GM12864 (cell line): ENCODE measurements around the gene DNAH8.

Experiments used
- DNase-seq: peaks from one replicate; pipeline ENCODE4 v3.0.0-alpha.2; 2011; ENCODE audit warnings: low read depth
- H3K4me3 ChIP-seq: 2 replicates; pipeline ENCODE4 v1.5.1; 2011; ENCODE audit warnings: mild to moderate bottlenecking, low read depth, low read length, control low read depth
- TF ChIP-seq, protein P1 (sequence below): IDR thresholded peaks from 2 replicates; pipeline ENCODE4 v1.5.1; 2011; ENCODE audit warnings: low read depth, mild to moderate bottlenecking, moderate library complexity, low read length, control low read depth, inconsistent platforms; ENCODE audit errors: missing control alignments

DNAH8 gene

DNA sequence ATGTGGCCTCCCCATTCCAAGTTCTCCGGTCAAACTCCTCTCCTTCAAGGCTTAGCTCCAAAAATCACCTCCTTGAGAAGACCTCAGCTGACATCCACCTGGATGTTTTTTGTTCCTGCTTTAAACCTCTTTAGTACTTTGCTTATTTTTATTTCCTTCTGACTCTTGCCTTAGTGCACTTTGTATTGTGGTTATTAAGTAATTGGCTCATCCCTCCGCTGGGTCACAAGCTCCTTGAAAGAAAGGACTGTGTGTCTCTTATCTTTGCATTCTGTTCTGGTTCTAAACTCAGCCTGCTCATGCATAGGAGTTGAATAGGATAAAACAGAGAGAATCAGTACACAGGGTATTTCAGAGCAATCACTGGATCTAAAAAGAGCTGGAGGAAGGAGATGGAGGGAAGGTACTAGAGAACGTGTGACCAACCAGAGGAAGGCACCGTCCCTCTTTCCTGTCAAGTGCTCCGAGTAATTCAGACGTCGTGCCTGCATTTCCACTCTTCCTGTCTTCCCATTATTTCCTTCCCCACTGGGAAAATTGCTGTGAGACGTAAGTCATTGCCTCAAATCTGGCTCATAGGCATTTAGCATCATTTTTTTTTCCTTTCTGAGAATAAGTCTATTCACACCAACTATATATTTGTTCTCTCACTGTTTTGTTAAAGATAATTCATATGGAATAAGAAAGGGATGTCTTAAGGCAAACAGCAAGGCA lies 273.8 kb downstream of the DNAH8 start:
- TF ChIP-seq, protein P1, sequence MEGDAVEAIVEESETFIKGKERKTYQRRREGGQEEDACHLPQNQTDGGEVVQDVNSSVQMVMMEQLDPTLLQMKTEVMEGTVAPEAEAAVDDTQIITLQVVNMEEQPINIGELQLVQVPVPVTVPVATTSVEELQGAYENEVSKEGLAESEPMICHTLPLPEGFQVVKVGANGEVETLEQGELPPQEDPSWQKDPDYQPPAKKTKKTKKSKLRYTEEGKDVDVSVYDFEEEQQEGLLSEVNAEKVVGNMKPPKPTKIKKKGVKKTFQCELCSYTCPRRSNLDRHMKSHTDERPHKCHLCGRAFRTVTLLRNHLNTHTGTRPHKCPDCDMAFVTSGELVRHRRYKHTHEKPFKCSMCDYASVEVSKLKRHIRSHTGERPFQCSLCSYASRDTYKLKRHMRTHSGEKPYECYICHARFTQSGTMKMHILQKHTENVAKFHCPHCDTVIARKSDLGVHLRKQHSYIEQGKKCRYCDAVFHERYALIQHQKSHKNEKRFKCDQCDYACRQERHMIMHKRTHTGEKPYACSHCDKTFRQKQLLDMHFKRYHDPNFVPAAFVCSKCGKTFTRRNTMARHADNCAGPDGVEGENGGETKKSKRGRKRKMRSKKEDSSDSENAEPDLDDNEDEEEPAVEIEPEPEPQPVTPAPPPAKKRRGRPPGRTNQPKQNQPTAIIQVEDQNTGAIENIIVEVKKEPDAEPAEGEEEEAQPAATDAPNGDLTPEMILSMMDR = no peak
- DNase-seq = no peak
- H3K4me3 ChIP-seq = no peak overlapping the region

DNA sequence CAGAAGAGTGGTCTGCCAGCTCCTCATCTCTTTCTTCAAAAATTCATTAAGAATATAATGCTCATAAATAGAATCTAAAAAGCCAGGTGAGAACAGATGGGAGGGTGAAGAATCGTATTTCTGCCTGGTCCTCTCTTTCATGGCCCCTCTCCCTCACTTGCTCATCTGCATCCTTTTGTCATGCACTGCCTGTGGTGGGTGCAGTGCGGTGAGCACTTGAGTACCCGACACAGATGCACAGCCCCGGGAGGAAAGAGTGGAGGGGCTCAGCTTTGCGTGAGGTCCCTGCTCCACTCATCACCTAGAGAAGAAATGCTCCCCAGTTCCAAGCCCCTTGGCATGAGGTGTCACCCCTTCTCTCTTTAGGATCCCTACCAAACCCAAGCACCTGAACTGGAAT lies 275.4 kb downstream of the DNAH8 start:
- DNase-seq = no peak
- TF ChIP-seq, protein P1 = no peak
- H3K4me3 ChIP-seq = no peak overlapping the region

DNA sequence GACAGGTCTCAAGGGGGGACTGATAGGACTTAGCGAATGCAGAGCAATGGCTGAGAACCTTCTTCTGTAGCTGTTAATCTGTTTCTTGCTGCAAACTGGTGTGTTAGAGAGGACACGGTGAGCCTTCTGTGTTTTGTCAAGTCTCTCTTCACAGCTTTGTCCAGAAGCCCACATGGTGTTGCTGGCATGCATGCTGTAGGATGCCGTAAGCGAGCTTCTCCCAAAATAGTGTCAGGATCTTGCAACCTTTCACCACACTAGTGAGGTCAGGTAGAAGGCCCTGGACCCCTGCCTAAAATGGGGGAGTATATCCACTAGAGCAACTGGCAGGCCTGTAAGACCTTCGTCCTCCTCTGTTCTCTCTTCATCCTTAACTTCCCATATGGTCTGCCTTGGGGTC lies 281.6 kb downstream of the DNAH8 start:
- TF ChIP-seq, protein P1 = no peak
- DNase-seq = no peak
- no peak overlapping the region for H3K4me3 ChIP-seq

DNA sequence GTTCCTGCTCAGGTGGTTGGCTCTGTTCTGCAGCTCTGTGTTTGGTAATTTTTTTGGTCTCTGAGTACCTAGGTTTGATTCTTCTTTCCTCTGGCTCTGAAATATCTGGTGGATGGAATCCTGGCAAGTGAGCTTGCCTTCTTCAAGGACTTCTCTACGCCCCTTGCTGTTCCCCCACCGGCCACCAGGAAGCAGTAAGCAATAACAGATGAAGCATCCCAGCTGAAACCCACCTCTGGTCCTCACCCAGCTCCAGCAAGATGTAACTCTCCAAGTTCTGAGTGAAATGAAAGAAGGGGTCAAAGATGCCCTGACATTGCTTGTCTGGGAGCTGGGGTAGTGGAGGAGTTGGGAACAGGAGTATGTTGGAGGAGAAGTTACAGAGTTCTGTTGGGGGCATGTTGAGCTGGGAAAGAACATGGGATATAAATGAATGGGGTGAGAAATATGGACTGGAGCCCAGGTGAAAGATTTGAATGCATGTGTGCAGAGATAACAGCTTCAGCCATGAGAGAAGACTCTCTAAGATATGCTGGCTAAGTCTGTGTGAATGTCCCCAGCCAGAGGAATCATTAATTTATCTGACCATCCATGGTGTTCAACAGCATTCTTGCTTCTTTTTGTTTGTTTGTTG lies 282.1 kb downstream of the DNAH8 start:
- TF ChIP-seq, protein P1 = peak; percentile 74
- no peak overlapping the region for H3K4me3 ChIP-seq
- DNase-seq = no peak

DNA sequence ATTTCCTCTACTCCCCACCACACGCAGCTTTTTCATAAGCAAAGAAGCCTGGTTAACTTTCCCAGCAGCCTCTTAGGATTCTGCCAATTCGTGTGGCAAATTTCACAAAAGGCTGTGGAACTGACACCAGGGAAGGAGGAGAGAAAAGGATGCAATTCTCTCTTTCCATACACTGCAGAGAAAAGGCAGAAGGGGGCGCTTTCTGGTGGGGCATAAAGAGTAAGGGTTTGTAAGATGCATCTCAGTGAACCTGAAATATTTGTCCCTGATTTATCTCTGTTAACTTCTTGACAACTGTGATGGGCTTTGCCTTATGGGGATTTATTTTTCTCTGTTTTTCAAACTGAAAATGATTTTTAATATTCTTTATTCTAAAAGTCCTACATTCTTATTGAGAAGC lies 288.0 kb downstream of the DNAH8 start:
- no peak overlapping the region for H3K4me3 ChIP-seq
- TF ChIP-seq, protein P1 = peak; percentile 35
- no peak for DNase-seq

DNA sequence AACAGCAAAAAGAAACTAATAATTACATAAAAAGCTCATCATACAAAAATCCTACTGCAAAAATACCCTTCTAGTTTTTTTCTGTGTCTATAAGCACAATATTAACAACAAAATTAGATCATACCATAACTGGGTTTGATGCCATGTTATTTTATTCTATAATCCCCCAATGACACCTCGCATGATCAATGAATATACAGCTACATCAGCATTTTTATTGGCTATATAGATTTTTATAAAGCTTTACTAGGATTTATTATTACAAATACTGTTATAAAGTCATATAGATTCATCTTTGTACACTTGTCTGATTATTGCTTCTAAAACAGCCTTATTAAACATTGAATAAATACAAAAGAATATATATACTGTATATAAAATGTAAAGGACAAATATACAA lies 288.4 kb downstream of the DNAH8 start:
- TF ChIP-seq, protein P1 = no peak
- DNase-seq = no peak
- H3K4me3 ChIP-seq = no peak overlapping the region

DNA sequence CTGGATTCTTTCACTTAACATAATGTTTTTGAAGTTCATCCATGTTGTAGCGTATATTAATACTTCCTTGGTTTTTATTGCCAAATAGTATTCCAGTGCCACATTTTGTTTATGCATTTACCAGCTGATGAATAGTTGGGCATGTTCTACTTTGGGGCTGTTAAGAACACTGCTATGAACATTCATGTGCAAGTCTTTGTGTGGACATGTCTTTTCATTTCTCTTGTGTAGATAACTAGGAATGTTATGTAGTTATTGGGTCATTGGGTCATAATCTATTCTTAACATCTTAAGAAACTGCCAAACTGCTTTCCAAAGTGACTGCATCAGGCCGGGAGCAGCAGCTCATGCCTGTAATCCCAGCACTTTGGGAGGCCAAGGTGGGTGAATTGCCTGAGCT lies 289.7 kb downstream of the DNAH8 start:
- TF ChIP-seq, protein P1 = no peak

More for the DNA sequence above, 289.7 kb downstream of the DNAH8 start:
- no peak for DNase-seq
- H3K4me3 ChIP-seq = no peak overlapping the region
